HCT116 (cell line): ENCODE data around the gene IQCK.

Source experiments
- CEBPB ChIP-seq: IDR thresholded peaks from 2 replicates; pipeline ENCODE4 v1.6.1; 2012; ENCODE audit warnings: low read depth
- EZH2 ChIP-seq: fragments of 200-600 bp; sonication (generic); IDR thresholded peaks from 2 replicates; pipeline ENCODE4 v1.6.1; 2017; ENCODE audit warnings: antibody characterized with exemption, mixed run types
- JUND ChIP-seq: IDR thresholded peaks from 2 replicates; pipeline ENCODE4 v1.6.1; 2012
- POLR2A ChIP-seq: IDR thresholded peaks from 2 replicates; pipeline ENCODE4 v1.7.0; 2011; ENCODE audit warnings: borderline replicate concordance; ENCODE audit not compliant: insufficient read depth, insufficient read length; ENCODE audit errors: extremely low read depth
- POLR2AphosphoS5 ChIP-seq: IDR thresholded peaks from 2 replicates; pipeline ENCODE4 v1.6.1; 2011; ENCODE audit warnings: mild to moderate bottlenecking, low read depth, low read length, moderate library complexity
- SIN3A ChIP-seq: IDR thresholded peaks from 2 replicates; pipeline ENCODE4 v1.6.1; 2012; ENCODE audit warnings: low read depth
- YY1 ChIP-seq: IDR thresholded peaks from 2 replicates; pipeline ENCODE4 v1.6.1; 2011; ENCODE audit warnings: low read length, low read depth, moderate library complexity, mild to moderate bottlenecking; ENCODE audit not compliant: insufficient replicate concordance; ENCODE audit errors: extremely low read depth
- TF ChIP-seq, protein P1 (sequence below), 3 experiments: fragments of 200-600 bp in 1 of 3; sonication (generic) in 1 of 3; IDR thresholded peaks in 2 of 3; conservative IDR thresholded peaks in 1 of 3; 2 replicates each; pipeline ENCODE4 v1.5.1; 2012 to 2017; ENCODE audit warnings: low read depth in 2 of 3, low read length in 2 of 3, antibody characterized with exemption in 1 of 3, borderline replicate concordance in 1 of 3, control low read depth in 1 of 3, mild to moderate bottlenecking in 1 of 3, mixed read lengths in 1 of 3, mixed run types in 1 of 3, moderate library complexity in 1 of 3; ENCODE audit not compliant: insufficient read depth in 1 of 3
- TF ChIP-seq, protein P2 (sequence below): IDR thresholded peaks from 2 replicates; pipeline ENCODE4 v1.6.1; 2012
- TF ChIP-seq, protein P3 (sequence below): IDR thresholded peaks from 2 replicates; pipeline ENCODE4 v1.6.1; 2011; ENCODE audit warnings: mild to moderate bottlenecking, low read length, moderate library complexity; ENCODE audit not compliant: insufficient replicate concordance; ENCODE audit errors: extremely low read depth

GRCh38 chr16:19783363-19784182 is 65.5 kb downstream of the IQCK start:
- TF ChIP-seq SIN3A (no peak), YY1 (no peak), JUND (no peak), POLR2AphosphoS5 (no peak), POLR2A (no peak), EZH2 (no peak), CEBPB (no peak)
- TF ChIP-seq, protein P1, sequence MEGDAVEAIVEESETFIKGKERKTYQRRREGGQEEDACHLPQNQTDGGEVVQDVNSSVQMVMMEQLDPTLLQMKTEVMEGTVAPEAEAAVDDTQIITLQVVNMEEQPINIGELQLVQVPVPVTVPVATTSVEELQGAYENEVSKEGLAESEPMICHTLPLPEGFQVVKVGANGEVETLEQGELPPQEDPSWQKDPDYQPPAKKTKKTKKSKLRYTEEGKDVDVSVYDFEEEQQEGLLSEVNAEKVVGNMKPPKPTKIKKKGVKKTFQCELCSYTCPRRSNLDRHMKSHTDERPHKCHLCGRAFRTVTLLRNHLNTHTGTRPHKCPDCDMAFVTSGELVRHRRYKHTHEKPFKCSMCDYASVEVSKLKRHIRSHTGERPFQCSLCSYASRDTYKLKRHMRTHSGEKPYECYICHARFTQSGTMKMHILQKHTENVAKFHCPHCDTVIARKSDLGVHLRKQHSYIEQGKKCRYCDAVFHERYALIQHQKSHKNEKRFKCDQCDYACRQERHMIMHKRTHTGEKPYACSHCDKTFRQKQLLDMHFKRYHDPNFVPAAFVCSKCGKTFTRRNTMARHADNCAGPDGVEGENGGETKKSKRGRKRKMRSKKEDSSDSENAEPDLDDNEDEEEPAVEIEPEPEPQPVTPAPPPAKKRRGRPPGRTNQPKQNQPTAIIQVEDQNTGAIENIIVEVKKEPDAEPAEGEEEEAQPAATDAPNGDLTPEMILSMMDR (IDR thresholded peaks at IDR 0.05 in 2 of 3, conservative IDR thresholded peaks at IDR 0.05 in 1 of 3; ENCODE audit: borderline replicate concordance in 1 of 3, insufficient read depth in 1 of 3, low read depth in 2 of 3, low read length in 2 of 3), result no peak
- TF ChIP-seq, protein P2, sequence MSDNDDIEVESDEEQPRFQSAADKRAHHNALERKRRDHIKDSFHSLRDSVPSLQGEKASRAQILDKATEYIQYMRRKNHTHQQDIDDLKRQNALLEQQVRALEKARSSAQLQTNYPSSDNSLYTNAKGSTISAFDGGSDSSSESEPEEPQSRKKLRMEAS, result no peak
- TF ChIP-seq, protein P3, sequence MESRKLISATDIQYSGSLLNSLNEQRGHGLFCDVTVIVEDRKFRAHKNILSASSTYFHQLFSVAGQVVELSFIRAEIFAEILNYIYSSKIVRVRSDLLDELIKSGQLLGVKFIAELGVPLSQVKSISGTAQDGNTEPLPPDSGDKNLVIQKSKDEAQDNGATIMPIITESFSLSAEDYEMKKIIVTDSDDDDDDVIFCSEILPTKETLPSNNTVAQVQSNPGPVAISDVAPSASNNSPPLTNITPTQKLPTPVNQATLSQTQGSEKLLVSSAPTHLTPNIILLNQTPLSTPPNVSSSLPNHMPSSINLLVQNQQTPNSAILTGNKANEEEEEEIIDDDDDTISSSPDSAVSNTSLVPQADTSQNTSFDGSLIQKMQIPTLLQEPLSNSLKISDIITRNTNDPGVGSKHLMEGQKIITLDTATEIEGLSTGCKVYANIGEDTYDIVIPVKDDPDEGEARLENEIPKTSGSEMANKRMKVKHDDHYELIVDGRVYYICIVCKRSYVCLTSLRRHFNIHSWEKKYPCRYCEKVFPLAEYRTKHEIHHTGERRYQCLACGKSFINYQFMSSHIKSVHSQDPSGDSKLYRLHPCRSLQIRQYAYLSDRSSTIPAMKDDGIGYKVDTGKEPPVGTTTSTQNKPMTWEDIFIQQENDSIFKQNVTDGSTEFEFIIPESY, result no peak
